ENCODE measurements around the gene PPIP5K2.
"Not testable (repeated sequence)": the region's sequence is repeated elsewhere in the genome, so short reads cannot be mapped to it uniquely, and the experiment has no call there.

PPIP5K2 gene

GRCh38 chr5:103119765-103120606 is at the start of gene PPIP5K2, which contains the start of gene GIN1:
TSS of gene PPIP5K2 (plus strand) at chr5:103120301. CDS start at chr5:103129590, 9,289 bp downstream.
TSS of gene GIN1 (minus strand) at chr5:103120138. CDS start at chr5:103108707, 11,431 bp downstream.
- H3K4me3 ChIP-seq (ENCODE audit: low read length) = peak within 1 kb of the TSS; percentile 96
- peak; percentile 99 for DNase-seq (ENCODE audit: low read depth)

GRCh38 chr5:103073500-103073899 is 46.6 kb upstream of the PPIP5K2 start:
- H3K4me3 ChIP-seq (ENCODE audit: low read length); DNase-seq (ENCODE audit: low read depth): not testable (repeated sequence)

More at GRCh38 chr5:103119765-103120606, at the start of gene PPIP5K2, which contains the start of gene GIN1:
- TF ChIP-seq CTCF (IDR thresholded peaks at IDR 0.05; ENCODE audit: insufficient read depth, low read depth, low read length, missing control alignments) = no peak

- DNase-seq (ENCODE audit: low read depth) = no peak
- H3K4me3 ChIP-seq (ENCODE audit: low read length) = no peak overlapping the region
- no peak for TF ChIP-seq CTCF (IDR thresholded peaks at IDR 0.05; ENCODE audit: insufficient read depth, low read depth, low read length, missing control alignments)
Measured at GRCh38 chr5:103075442-103075841, 44.7 kb upstream of the PPIP5K2 start.

GRCh38 chr5:103079796-103080195 is 40.3 kb upstream of the PPIP5K2 start:
- no peak for TF ChIP-seq CTCF (IDR thresholded peaks at IDR 0.05; ENCODE audit: insufficient read depth, low read depth, low read length, missing control alignments)
- no peak for DNase-seq (ENCODE audit: low read depth)
- H3K4me3 ChIP-seq (ENCODE audit: low read length) = no peak overlapping the region

GRCh38 chr5:103086547-103086946 is 33.6 kb upstream of the PPIP5K2 start:
- peak; percentile 50 for DNase-seq (ENCODE audit: low read depth)
- H3K4me3 ChIP-seq (ENCODE audit: low read length) = no peak overlapping the region
- TF ChIP-seq CTCF (IDR thresholded peaks at IDR 0.05; ENCODE audit: insufficient read depth, low read depth, low read length, missing control alignments) = no peak

GRCh38 chr5:103089272-103089671 is 30.8 kb upstream of the PPIP5K2 start:
- TF ChIP-seq CTCF (IDR thresholded peaks at IDR 0.05; ENCODE audit: insufficient read depth, low read depth, low read length, missing control alignments) = no peak

GRCh38 chr5:103090791-103091190 is 29.3 kb upstream of the PPIP5K2 start:
- no peak for TF ChIP-seq CTCF (IDR thresholded peaks at IDR 0.05; ENCODE audit: insufficient read depth, low read depth, low read length, missing control alignments)
- DNase-seq (ENCODE audit: low read depth) = no peak

More at GRCh38 chr5:103089272-103089671, 30.8 kb upstream of the PPIP5K2 start:
- no peak overlapping the region for H3K4me3 ChIP-seq (ENCODE audit: low read length)
- DNase-seq (ENCODE audit: low read depth) = no peak

More at GRCh38 chr5:103090791-103091190, 29.3 kb upstream of the PPIP5K2 start:
- no peak overlapping the region for H3K4me3 ChIP-seq (ENCODE audit: low read length)
